Measurements from ENCODE around the gene C20orf204. TPM values are rescaled to one million over a fixed set of nuclear protein-coding genes. Genes with fewer than 3 reads are reported as not detected.

The C20orf204 gene
- total RNA-seq, 1 donor from 2014 or later: 0.98 TPM

GRCh38 chr20:64081624-64081964, 45.6 kb downstream of the C20orf204 start:
- no peaks in the 10 kb centered on the region for H3K36me3 ChIP-seq
- no peak for DNase-seq (ENCODE audit: extremely low spot score in 2 of 2)
- no peak overlapping the region for H3K27ac ChIP-seq
- intact Hi-C loops (cut with DNase I): no loop called here
- no peak overlapping the region for H3K4me3 ChIP-seq
- no peaks in the 10 kb centered on the region for H3K9me3 ChIP-seq
- peaks cover 39% of the 10 kb centered on the region for H3K4me1 ChIP-seq
- no peak for TF ChIP-seq POLR2AphosphoS5 (IDR thresholded peaks at IDR 0.05; ENCODE audit: insufficient read depth in 1 of 2, low read depth in 1 of 2)
- TF ChIP-seq CTCF (IDR thresholded peaks at IDR 0.05): no peak
- TF ChIP-seq POLR2A (IDR thresholded peaks at IDR 0.05): no peak
- H3K27me3 ChIP-seq: no peaks in the 10 kb centered on the region

- H3K27ac ChIP-seq: no peak overlapping the region
- no peaks in the 10 kb centered on the region for H3K36me3 ChIP-seq
- no peak overlapping the region for H3K4me3 ChIP-seq
- H3K9me3 ChIP-seq: no peaks in the 10 kb centered on the region
- intact Hi-C loops (cut with DNase I): no loop called here
- peaks cover 39% of the 10 kb centered on the region for H3K4me1 ChIP-seq
- no peak for DNase-seq (ENCODE audit: extremely low spot score in 2 of 2)
- TF ChIP-seq CTCF (IDR thresholded peaks at IDR 0.05) (no peak), POLR2AphosphoS5 (IDR thresholded peaks at IDR 0.05; ENCODE audit: insufficient read depth in 1 of 2, low read depth in 1 of 2) (no peak), POLR2A (IDR thresholded peaks at IDR 0.05) (no peak)
- no peaks in the 10 kb centered on the region for H3K27me3 ChIP-seq
Measured at GRCh38 chr20:64082126-64082731, 46.2 kb downstream of the C20orf204 start.

GRCh38 chr20:64082820-64083377, 46.9 kb downstream of the C20orf204 start:
- no peak for DNase-seq (ENCODE audit: extremely low spot score in 2 of 2)
- Histone ChIP-seq H3K27me3 (no peaks in the 10 kb centered on the region), H3K4me3 (peak overlapping the region; percentile 36 to 62), H3K4me1 (peaks cover 32% of the 10 kb centered on the region), H3K27ac (no peak overlapping the region), H3K9me3 (no peaks in the 10 kb centered on the region), H3K36me3 (no peaks in the 10 kb centered on the region)
- TF ChIP-seq POLR2A (IDR thresholded peaks at IDR 0.05) (no peak), POLR2AphosphoS5 (IDR thresholded peaks at IDR 0.05; ENCODE audit: insufficient read depth in 1 of 2, low read depth in 1 of 2) (no peak), CTCF (IDR thresholded peaks at IDR 0.05) (no peak)
- intact Hi-C loops (cut with DNase I): no loop called here

- intact Hi-C loops (cut with DNase I): no loop called here
- no peak for DNase-seq (ENCODE audit: extremely low spot score in 2 of 2)
- peaks cover 27% of the 10 kb centered on the region for H3K4me1 ChIP-seq
- no peak overlapping the region for H3K27ac ChIP-seq
- peak; percentile 12 to 61 (median 51) for TF ChIP-seq CTCF (IDR thresholded peaks at IDR 0.05)
- TF ChIP-seq POLR2A (IDR thresholded peaks at IDR 0.05): no peak
- H3K27me3 ChIP-seq: no peaks in the 10 kb centered on the region
- peak overlapping the region; percentile 36 to 62 for H3K4me3 ChIP-seq
- no peaks in the 10 kb centered on the region for H3K36me3 ChIP-seq
- no peaks in the 10 kb centered on the region for H3K9me3 ChIP-seq
Measured at GRCh38 chr20:64083378-64083803, 47.4 kb downstream of the C20orf204 start.

Measured in vagina (tissue), 2 donors.